GM12874 (cell line): ENCODE measurements around the gene CPNE4.

Source experiments
- CTCF ChIP-seq: IDR thresholded peaks from 2 replicates; pipeline ENCODE4 v1.5.1; 2011; ENCODE audit warnings: low read depth, mild to moderate bottlenecking, control low read depth, low read length, moderate library complexity; ENCODE audit not compliant: insufficient read depth

Gene CPNE4

GRCh38 chr3:131605916-131606315 is 428.9 kb downstream of the CPNE4 start:
- TF ChIP-seq CTCF = no peak

- no peak for TF ChIP-seq CTCF
Measured at GRCh38 chr3:131602011-131602779, 432.6 kb downstream of the CPNE4 start.

GRCh38 chr3:131597816-131598215 is 437.0 kb downstream of the CPNE4 start:
- TF ChIP-seq CTCF = no peak

- no peak for TF ChIP-seq CTCF
Measured at GRCh38 chr3:131596884-131597283, 437.9 kb downstream of the CPNE4 start.

GRCh38 chr3:131591394-131592014 is 443.3 kb downstream of the CPNE4 start:
- no peak for TF ChIP-seq CTCF

GRCh38 chr3:131586277-131586676 is 448.5 kb downstream of the CPNE4 start:
- TF ChIP-seq CTCF = no peak

GRCh38 chr3:131582438-131582837 is 452.4 kb downstream of the CPNE4 start:
- TF ChIP-seq CTCF = no peak
